ENCODE data around the gene PMS1. TPM values are rescaled to one million over a fixed set of nuclear protein-coding genes. Genes with fewer than 3 reads are reported as not detected.
A peak's percentile ranks its signal among the peaks of the same experiment; 100 is the strongest.

Gene PMS1
- total and polyA plus RNA-seq, 11 donors = 6.2 to 16.7 (median 9.0) TPM

GRCh38 chr2:189854187-189854586 lies 69.9 kb downstream of the PMS1 start:
- intact Hi-C loops (cut with DNase I) = no loop called here
- no peaks in the 10 kb centered on the region for H3K27me3 ChIP-seq
- H3K9me3 ChIP-seq = no peaks in the 10 kb centered on the region
- H3K4me3 ChIP-seq = no peak overlapping the region
- 67 to 73% (median 71%) methylated on average over 3 of the region's 3 CpGs for WGBS, 4 donors
- H3K4me1 ChIP-seq = no peaks in the 10 kb centered on the region
- ATAC-seq = peak in 2 of 4 donors; percentile 37 to 50
- no peak for TF ChIP-seq POLR2A (IDR thresholded peaks at IDR 0.05)
- TF ChIP-seq, protein P1, sequence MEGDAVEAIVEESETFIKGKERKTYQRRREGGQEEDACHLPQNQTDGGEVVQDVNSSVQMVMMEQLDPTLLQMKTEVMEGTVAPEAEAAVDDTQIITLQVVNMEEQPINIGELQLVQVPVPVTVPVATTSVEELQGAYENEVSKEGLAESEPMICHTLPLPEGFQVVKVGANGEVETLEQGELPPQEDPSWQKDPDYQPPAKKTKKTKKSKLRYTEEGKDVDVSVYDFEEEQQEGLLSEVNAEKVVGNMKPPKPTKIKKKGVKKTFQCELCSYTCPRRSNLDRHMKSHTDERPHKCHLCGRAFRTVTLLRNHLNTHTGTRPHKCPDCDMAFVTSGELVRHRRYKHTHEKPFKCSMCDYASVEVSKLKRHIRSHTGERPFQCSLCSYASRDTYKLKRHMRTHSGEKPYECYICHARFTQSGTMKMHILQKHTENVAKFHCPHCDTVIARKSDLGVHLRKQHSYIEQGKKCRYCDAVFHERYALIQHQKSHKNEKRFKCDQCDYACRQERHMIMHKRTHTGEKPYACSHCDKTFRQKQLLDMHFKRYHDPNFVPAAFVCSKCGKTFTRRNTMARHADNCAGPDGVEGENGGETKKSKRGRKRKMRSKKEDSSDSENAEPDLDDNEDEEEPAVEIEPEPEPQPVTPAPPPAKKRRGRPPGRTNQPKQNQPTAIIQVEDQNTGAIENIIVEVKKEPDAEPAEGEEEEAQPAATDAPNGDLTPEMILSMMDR (IDR thresholded peaks at IDR 0.05) = no peak
- H3K36me3 ChIP-seq = peaks cover 0 to 43% (median 15%) of the 10 kb centered on the region in 9 donors
- no peak for DNase-seq
- H3K27ac ChIP-seq = peak overlapping the region in 2 of 12 donors; percentile 6 to 26

DNA sequence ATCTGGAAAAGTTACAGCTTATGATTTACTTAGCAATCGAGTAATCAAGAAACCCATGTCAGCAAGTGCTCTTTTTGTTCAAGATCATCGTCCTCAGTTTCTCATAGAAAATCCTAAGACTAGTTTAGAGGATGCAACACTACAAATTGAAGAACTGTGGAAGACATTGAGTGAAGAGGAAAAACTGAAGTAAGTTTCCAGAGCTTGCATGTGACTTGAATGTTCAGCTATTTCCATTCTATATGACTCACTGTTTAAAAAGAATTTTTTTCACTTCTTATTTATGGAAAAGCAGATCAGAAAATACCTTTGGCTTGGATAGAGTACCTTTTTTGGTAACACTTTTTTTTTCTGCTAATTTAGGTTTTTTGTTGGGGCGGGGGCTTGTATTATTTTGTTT lies 70.7 kb downstream of the PMS1 start:
- no peak for ATAC-seq
- Histone ChIP-seq H3K27me3 (no peaks in the 10 kb centered on the region), H3K4me1 (no peaks in the 10 kb centered on the region), H3K27ac (no peak overlapping the region), H3K9me3 (no peaks in the 10 kb centered on the region), H3K36me3 (peaks cover 0 to 39% (median 15%) of the 10 kb centered on the region in 9 donors), H3K4me3 (no peak overlapping the region)
- WGBS, 4 donors = 94 to 97% (median 95%) methylated on average over 3 of the region's 3 CpGs
- intact Hi-C loops (cut with DNase I) = no loop called here
- no peak for DNase-seq
- no peak for TF ChIP-seq POLR2A (IDR thresholded peaks at IDR 0.05)
- TF ChIP-seq, protein P1 (IDR thresholded peaks at IDR 0.05) = no peak

DNA sequence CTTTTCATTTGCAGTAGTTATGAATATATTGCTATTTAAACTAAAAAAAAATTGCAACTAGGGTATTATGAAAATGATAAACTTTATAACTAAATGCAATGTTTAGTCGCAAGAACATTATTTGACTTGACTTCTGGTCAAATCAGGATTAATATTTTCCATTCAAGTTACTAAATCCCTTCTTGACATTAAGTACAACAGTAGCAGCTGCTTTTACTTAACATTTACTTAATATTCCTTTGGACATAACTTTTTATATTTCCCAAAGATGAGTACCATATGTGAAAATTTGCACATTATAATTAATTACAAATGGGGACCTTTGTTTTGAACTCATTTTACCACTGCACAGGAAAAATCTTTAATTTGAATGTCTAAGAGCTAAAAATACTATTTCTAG lies 74.0 kb downstream of the PMS1 start:
- WGBS, 4 donors = 86 to 89% (median 87%) methylated on average over 1 of the region's 1 CpG
- TF ChIP-seq, protein P1 (IDR thresholded peaks at IDR 0.05) = no peak
- no peak for TF ChIP-seq POLR2A (IDR thresholded peaks at IDR 0.05)
- H3K4me3 ChIP-seq = no peak overlapping the region
- ATAC-seq (no peak), DNase-seq (no peak)
- H3K27ac ChIP-seq = peak overlapping the region in 2 of 12 donors; percentile 20 to 43
- H3K9me3 ChIP-seq = peaks cover 0 to 12% (median 0%) of the 10 kb centered on the region in 12 donors
- H3K4me1 ChIP-seq = no peaks in the 10 kb centered on the region
- H3K27me3 ChIP-seq = no peaks in the 10 kb centered on the region
- H3K36me3 ChIP-seq = peaks cover 0 to 29% (median 10%) of the 10 kb centered on the region in 9 donors
- intact Hi-C loops (cut with DNase I) = no loop called here

GRCh38 chr2:189860161-189860560 lies 75.9 kb downstream of the PMS1 start:
- H3K4me3 ChIP-seq = no peak overlapping the region
- no peaks in the 10 kb centered on the region for H3K27me3 ChIP-seq
- no peak overlapping the region for H3K27ac ChIP-seq
- intact Hi-C loops (cut with DNase I) = no loop called here
- H3K4me1 ChIP-seq = no peaks in the 10 kb centered on the region
- no peak for DNase-seq
- H3K9me3 ChIP-seq = peaks cover 0 to 12% (median 0%) of the 10 kb centered on the region in 12 donors
- H3K36me3 ChIP-seq = peaks cover 0 to 23% (median 14%) of the 10 kb centered on the region in 9 donors
- no peak for ATAC-seq
- no peak for TF ChIP-seq POLR2A (IDR thresholded peaks at IDR 0.05)
- TF ChIP-seq, protein P1 (IDR thresholded peaks at IDR 0.05) = no peak

Data from heart left ventricle (tissue), 16 donors.